WTC11 (cell line): Measurements from ENCODE around the gene PQBP1. TPM values are rescaled to one million over a fixed set of nuclear protein-coding genes. Genes with fewer than 3 reads are reported as not detected.

Experiments
- ATAC-seq: fragments of 200-7000 bp; cut with Tn5 transposase; 2 replicates; pipeline ENCODE4 v1.10.0; 2021; ENCODE audit warnings: mild to moderate bottlenecking, moderate library complexity
- CTCF ChIA-PET: fragments of 300-600 bp; sonication (Branson Sonifier 250); formaldehyde crosslinking; loops from one replicate; lab custom pipeline; 2021; ENCODE audit warnings: antibody characterized with exemption; lab: Charles Lee
- POLR2A ChIA-PET: fragments of 350-600 bp; sonication (Branson Sonifier 250); formaldehyde crosslinking; loops from one replicate; lab custom pipeline; 2021; ENCODE audit warnings: antibody characterized with exemption; lab: Charles Lee
- DNase-seq: peaks from one replicate; pipeline ENCODE4 v3.0.0; 2021; ENCODE audit warnings: low spot score
- H3K27ac Mint-ChIP-seq: 2 replicates; pipeline ENCODE4 v1.8.0; 2021; ENCODE audit warnings: mixed read lengths
- H3K27me3 Mint-ChIP-seq: 2 replicates; pipeline ENCODE4 v1.8.0; 2021; ENCODE audit warnings: low read depth, mild to moderate bottlenecking, moderate library complexity, mixed read lengths
- H3K36me3 Mint-ChIP-seq: 2 replicates; pipeline ENCODE4 v1.8.0; 2021; ENCODE audit warnings: mixed read lengths
- H3K4me1 Mint-ChIP-seq: 2 replicates; pipeline ENCODE4 v1.8.0; 2022; ENCODE audit warnings: mixed read lengths
- H3K4me3 Mint-ChIP-seq: 2 replicates; pipeline ENCODE4 v1.8.0; 2021; ENCODE audit warnings: mild to moderate bottlenecking, moderate library complexity, mixed read lengths
- H3K9me3 Mint-ChIP-seq: 2 replicates; pipeline ENCODE4 v1.8.0; 2021; ENCODE audit warnings: mixed read lengths
- ATF3 ChIP-seq: sonication (generic); formaldehyde crosslinking; conservative IDR thresholded peaks from 2 replicates; pipeline ENCODE4 v1.8.1; 2022; ENCODE audit warnings: mild to moderate bottlenecking, missing genetic modification reagents
- CREB1 ChIP-seq: sonication (generic); formaldehyde crosslinking; IDR thresholded peaks from 2 replicates; pipeline ENCODE4 v1.8.0; 2023; ENCODE audit warnings: mild to moderate bottlenecking, missing genetic modification reagents
- CREM ChIP-seq: sonication (generic); formaldehyde crosslinking; IDR thresholded peaks from 2 replicates; pipeline ENCODE4 v1.8.1; 2022; ENCODE audit warnings: mild to moderate bottlenecking, missing genetic modification reagents, moderate library complexity
- EMX1 ChIP-seq: fragments of 250-450 bp; sonication (Bioruptor Pico); IDR thresholded peaks from 2 replicates; pipeline ENCODE4 v1.8.0; 2021; ENCODE audit warnings: mild to moderate bottlenecking
- ESRRA ChIP-seq: sonication (generic); formaldehyde crosslinking; IDR thresholded peaks from 2 replicates; pipeline ENCODE4 v1.8.1; 2022; ENCODE audit warnings: mild to moderate bottlenecking, missing genetic modification reagents, borderline replicate concordance
- ETV6 ChIP-seq: sonication (generic); formaldehyde crosslinking; IDR thresholded peaks from 2 replicates; pipeline ENCODE4 v1.8.1; 2022; ENCODE audit warnings: mild to moderate bottlenecking, missing genetic modification reagents
- FOXP1 ChIP-seq: sonication (generic); formaldehyde crosslinking; IDR thresholded peaks from 2 replicates; pipeline ENCODE4 v1.8.0; 2022; ENCODE audit warnings: missing genetic modification reagents, mild to moderate bottlenecking, moderate library complexity, borderline replicate concordance
- FOXP4 ChIP-seq: sonication (generic); formaldehyde crosslinking; IDR thresholded peaks from 2 replicates; pipeline ENCODE4 v1.8.0; 2022; ENCODE audit warnings: mild to moderate bottlenecking, missing genetic modification reagents
- KAT7 ChIP-seq: sonication (generic); formaldehyde crosslinking; IDR thresholded peaks from 2 replicates; pipeline ENCODE4 v1.8.1; 2023; ENCODE audit warnings: missing genetic modification reagents, mild to moderate bottlenecking, borderline replicate concordance
- MLX ChIP-seq: sonication (generic); formaldehyde crosslinking; IDR thresholded peaks from 2 replicates; pipeline ENCODE4 v1.8.1; 2023; ENCODE audit warnings: mild to moderate bottlenecking, missing genetic modification reagents, moderate library complexity
- MYBL2 ChIP-seq: sonication (generic); formaldehyde crosslinking; IDR thresholded peaks from 2 replicates; pipeline ENCODE4 v1.8.1; 2023; ENCODE audit warnings: mild to moderate bottlenecking, moderate library complexity, missing genetic modification reagents
- NFATC4 ChIP-seq: fragments of 250-450 bp; sonication (Bioruptor Pico); IDR thresholded peaks from 2 replicates; pipeline ENCODE4 v1.9.0; 2021; ENCODE audit warnings: mild to moderate bottlenecking
- NFYB ChIP-seq: sonication (generic); formaldehyde crosslinking; conservative IDR thresholded peaks from 2 replicates; pipeline ENCODE4 v1.8.0; 2022; ENCODE audit warnings: low read depth, missing genetic modification reagents
- NR2C2 ChIP-seq: sonication (generic); formaldehyde crosslinking; IDR thresholded peaks from 2 replicates; pipeline ENCODE4 v1.8.0; 2022; ENCODE audit warnings: mild to moderate bottlenecking, missing genetic modification reagents
- PRRX2 ChIP-seq: fragments of 250-450 bp; sonication (Bioruptor Pico); IDR thresholded peaks from 2 replicates; pipeline ENCODE4 v1.8.0; 2021; ENCODE audit warnings: mild to moderate bottlenecking
- SOX15 ChIP-seq: fragments of 250-450 bp; sonication (Bioruptor Pico); IDR thresholded peaks from 2 replicates; pipeline ENCODE4 v1.9.0; 2021; ENCODE audit warnings: mild to moderate bottlenecking
- USF2 ChIP-seq: sonication (generic); formaldehyde crosslinking; IDR thresholded peaks from 2 replicates; pipeline ENCODE4 v1.8.1; 2023; ENCODE audit warnings: mild to moderate bottlenecking, missing genetic modification reagents, moderate library complexity
- ZMAT4 ChIP-seq: fragments of 250-450 bp; sonication (Bioruptor Pico); IDR thresholded peaks from 2 replicates; pipeline ENCODE4 v1.9.0; 2021; ENCODE audit warnings: mild to moderate bottlenecking
- ZNF232 ChIP-seq: sonication (generic); formaldehyde crosslinking; IDR thresholded peaks from 2 replicates; pipeline ENCODE4 v1.8.0; 2022; ENCODE audit warnings: mild to moderate bottlenecking, missing genetic modification reagents
- ZNF416 ChIP-seq: fragments of 250-450 bp; sonication (Bioruptor Pico); IDR thresholded peaks from 2 replicates; pipeline ENCODE4 v1.9.0; 2021; ENCODE audit warnings: mild to moderate bottlenecking, inconsistent platforms
- ZNF423 ChIP-seq: fragments of 250-450 bp; sonication (Bioruptor Pico); IDR thresholded peaks from 2 replicates; pipeline ENCODE4 v2.1.2; 2022; ENCODE audit warnings: mild to moderate bottlenecking, moderate library complexity
- total RNA-seq: library from RNA; stranded (reverse); gene quantifications from 3 replicates; pipeline ENCODE4 v1.2.3, GENCODE V29; 2021
- TF ChIP-seq, protein P1 (sequence below): fragments of 250-450 bp; sonication (Bioruptor Pico); conservative IDR thresholded peaks from 2 replicates; pipeline ENCODE4 v1.9.0; 2021; ENCODE audit warnings: mild to moderate bottlenecking
- TF ChIP-seq, protein P2 (sequence below): sonication (generic); formaldehyde crosslinking; IDR thresholded peaks from 2 replicates; pipeline ENCODE4 v1.8.0; 2023; ENCODE audit warnings: missing genetic modification reagents, mild to moderate bottlenecking, borderline replicate concordance
- TF ChIP-seq, protein P3 (sequence below): fragments of 250-450 bp; sonication (Bioruptor Pico); IDR thresholded peaks from 2 replicates; pipeline ENCODE4 v1.8.0; 2021; ENCODE audit warnings: mild to moderate bottlenecking

Gene PQBP1
- total RNA-seq, 1 experiment from 2014 or later: 79.4 TPM

- H3K4me3 Mint-ChIP-seq: peak within 1 kb of the TSS; percentile 94
- peaks cover 33% of the 10 kb centered on the region for H3K4me1 Mint-ChIP-seq
- ChIA-PET CTCF (interaction anchor here (0.9 to 1.5 kb wide), 8 partner anchors 14 to 280 kb away, joined by 3 to 6 read pairs (median 4); partner anchors contain the start of genes HDAC6, PQBP1 and TIMM17B), POLR2A (interaction anchor here (0.6 to 2.3 kb wide), 10 partner anchors 8 to 258 kb away, joined by 3 to 11 read pairs (median 4); partner anchors contain the start of genes HDAC6, PQBP1 and TIMM17B)
- H3K27me3 Mint-ChIP-seq: no peaks in the 10 kb centered on the region
- no peaks in the 10 kb centered on the region for H3K9me3 Mint-ChIP-seq
- ATAC-seq: peak; percentile 66
- peak within 1 kb of the TSS; percentile 99 for H3K27ac Mint-ChIP-seq
- DNase-seq: peak; percentile 79
- H3K36me3 Mint-ChIP-seq: peaks cover 42% of the 10 kb centered on the region
- peak; percentile 67 for TF ChIP-seq ZMAT4 (CRISPR knock-in tag)
- TF ChIP-seq FOXP1 (CRISPR knock-in tag): no peak
- TF ChIP-seq CREB1: 0 out of 2 replicates have a peak, but pooled peaks have one; percentile 13
- peak; percentile 76; the same call in 1 of the 2 replicates for TF ChIP-seq NFATC4 (CRISPR knock-in tag)
- TF ChIP-seq, protein P1, sequence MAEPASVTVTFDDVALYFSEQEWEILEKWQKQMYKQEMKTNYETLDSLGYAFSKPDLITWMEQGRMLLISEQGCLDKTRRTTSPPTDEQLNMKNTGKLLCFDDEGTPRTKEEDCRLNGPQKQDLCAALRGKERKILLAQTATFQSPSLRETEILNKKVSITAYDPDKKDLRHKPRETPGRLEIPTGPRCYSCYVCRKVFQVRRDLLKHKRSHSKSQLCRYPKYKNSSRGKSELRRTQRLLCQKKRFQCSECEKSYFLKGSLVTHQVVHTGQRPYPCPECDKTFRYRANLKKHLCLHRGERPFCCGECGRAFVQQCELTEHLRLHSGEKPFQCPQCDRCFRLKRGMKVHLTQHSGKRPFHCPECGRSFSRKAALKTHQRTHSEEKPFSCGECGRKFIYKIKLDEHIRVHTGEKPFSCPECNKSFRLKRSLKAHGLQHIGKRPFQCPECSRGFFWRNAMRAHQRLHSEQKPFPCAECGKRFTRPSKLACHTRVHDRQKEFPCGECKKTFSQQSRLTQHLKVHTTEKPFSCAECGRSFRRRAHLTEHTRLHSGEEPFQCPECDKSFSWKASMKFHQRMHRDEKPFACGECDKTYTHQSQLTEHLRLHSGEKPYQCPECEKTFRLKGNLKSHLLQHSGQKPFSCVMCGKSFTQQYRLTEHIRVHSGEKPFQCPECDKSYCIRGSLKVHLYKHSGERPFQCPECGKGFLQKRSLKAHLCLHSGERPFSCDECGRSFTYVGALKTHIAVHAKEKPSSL (CRISPR knock-in tag): peak; percentile 54; the same call in 1 of the 2 replicates
- TF ChIP-seq MLX (CRISPR knock-in tag): no peak
- TF ChIP-seq SOX15: no peak
- TF ChIP-seq EMX1 (CRISPR knock-in tag): peak; percentile 79
- TF ChIP-seq, protein P2, sequence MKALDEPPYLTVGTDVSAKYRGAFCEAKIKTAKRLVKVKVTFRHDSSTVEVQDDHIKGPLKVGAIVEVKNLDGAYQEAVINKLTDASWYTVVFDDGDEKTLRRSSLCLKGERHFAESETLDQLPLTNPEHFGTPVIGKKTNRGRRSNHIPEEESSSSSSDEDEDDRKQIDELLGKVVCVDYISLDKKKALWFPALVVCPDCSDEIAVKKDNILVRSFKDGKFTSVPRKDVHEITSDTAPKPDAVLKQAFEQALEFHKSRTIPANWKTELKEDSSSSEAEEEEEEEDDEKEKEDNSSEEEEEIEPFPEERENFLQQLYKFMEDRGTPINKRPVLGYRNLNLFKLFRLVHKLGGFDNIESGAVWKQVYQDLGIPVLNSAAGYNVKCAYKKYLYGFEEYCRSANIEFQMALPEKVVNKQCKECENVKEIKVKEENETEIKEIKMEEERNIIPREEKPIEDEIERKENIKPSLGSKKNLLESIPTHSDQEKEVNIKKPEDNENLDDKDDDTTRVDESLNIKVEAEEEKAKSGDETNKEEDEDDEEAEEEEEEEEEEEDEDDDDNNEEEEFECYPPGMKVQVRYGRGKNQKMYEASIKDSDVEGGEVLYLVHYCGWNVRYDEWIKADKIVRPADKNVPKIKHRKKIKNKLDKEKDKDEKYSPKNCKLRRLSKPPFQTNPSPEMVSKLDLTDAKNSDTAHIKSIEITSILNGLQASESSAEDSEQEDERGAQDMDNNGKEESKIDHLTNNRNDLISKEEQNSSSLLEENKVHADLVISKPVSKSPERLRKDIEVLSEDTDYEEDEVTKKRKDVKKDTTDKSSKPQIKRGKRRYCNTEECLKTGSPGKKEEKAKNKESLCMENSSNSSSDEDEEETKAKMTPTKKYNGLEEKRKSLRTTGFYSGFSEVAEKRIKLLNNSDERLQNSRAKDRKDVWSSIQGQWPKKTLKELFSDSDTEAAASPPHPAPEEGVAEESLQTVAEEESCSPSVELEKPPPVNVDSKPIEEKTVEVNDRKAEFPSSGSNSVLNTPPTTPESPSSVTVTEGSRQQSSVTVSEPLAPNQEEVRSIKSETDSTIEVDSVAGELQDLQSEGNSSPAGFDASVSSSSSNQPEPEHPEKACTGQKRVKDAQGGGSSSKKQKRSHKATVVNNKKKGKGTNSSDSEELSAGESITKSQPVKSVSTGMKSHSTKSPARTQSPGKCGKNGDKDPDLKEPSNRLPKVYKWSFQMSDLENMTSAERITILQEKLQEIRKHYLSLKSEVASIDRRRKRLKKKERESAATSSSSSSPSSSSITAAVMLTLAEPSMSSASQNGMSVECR: 0 out of 2 replicates have a peak, but pooled peaks have one; percentile 23
- TF ChIP-seq FOXP4 (CRISPR knock-in tag): 0 out of 2 replicates have a peak, but pooled peaks have one; percentile 29
- no peak for TF ChIP-seq KAT7
- no peak for TF ChIP-seq ATF3 (CRISPR knock-in tag)
- 0 out of 2 replicates have a peak, but pooled peaks have one; percentile 48 for TF ChIP-seq MYBL2
- TF ChIP-seq ZNF232: 0 out of 2 replicates have a peak, but pooled peaks have one; percentile 13
- no peak for TF ChIP-seq ZNF423
- TF ChIP-seq PRRX2 (CRISPR knock-in tag): 0 out of 2 replicates have a peak, but pooled peaks have one; percentile 33
- TF ChIP-seq ESRRA (CRISPR knock-in tag): 0 out of 2 replicates have a peak, but pooled peaks have one; percentile 17
- TF ChIP-seq ZNF416 (CRISPR knock-in tag): peak; percentile 92
- 0 out of 2 replicates have a peak, but pooled peaks have one; percentile 49 for TF ChIP-seq NR2C2 (CRISPR knock-in tag)
- no peak for TF ChIP-seq NFYB
- TF ChIP-seq USF2 (CRISPR knock-in tag): 0 out of 2 replicates have a peak, but pooled peaks have one; percentile 32
- no peak for TF ChIP-seq ETV6 (CRISPR knock-in tag)
- TF ChIP-seq, protein P3, sequence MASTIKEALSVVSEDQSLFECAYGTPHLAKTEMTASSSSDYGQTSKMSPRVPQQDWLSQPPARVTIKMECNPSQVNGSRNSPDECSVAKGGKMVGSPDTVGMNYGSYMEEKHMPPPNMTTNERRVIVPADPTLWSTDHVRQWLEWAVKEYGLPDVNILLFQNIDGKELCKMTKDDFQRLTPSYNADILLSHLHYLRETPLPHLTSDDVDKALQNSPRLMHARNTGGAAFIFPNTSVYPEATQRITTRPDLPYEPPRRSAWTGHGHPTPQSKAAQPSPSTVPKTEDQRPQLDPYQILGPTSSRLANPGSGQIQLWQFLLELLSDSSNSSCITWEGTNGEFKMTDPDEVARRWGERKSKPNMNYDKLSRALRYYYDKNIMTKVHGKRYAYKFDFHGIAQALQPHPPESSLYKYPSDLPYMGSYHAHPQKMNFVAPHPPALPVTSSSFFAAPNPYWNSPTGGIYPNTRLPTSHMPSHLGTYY (CRISPR knock-in tag): 0 out of 2 replicates have a peak, but pooled peaks have one; percentile 57
- TF ChIP-seq CREM (CRISPR knock-in tag): peak; percentile 87
Measured at GRCh38 chrX:48911412-48912182, 13.9 kb downstream of the PQBP1 start, which contains the start of gene SLC35A2. SLC35A2 (minus strand) TSS chrX:48911646; CDS start chrX:48911636, 10 bp downstream.
